ENCODE results near the gene IRAK3.
"Not testable (repeated sequence)": the region's sequence is repeated elsewhere in the genome, so short reads cannot be mapped to it uniquely, and the experiment has no call there.

Gene IRAK3

GRCh38 chr12:66196806-66197205 is 7.8 kb downstream of the IRAK3 start:
- DNase-seq (ENCODE audit: low read depth), result no peak
- H3K4me3 ChIP-seq (ENCODE audit: low read length), result no peak overlapping the region
- TF ChIP-seq, protein P1, sequence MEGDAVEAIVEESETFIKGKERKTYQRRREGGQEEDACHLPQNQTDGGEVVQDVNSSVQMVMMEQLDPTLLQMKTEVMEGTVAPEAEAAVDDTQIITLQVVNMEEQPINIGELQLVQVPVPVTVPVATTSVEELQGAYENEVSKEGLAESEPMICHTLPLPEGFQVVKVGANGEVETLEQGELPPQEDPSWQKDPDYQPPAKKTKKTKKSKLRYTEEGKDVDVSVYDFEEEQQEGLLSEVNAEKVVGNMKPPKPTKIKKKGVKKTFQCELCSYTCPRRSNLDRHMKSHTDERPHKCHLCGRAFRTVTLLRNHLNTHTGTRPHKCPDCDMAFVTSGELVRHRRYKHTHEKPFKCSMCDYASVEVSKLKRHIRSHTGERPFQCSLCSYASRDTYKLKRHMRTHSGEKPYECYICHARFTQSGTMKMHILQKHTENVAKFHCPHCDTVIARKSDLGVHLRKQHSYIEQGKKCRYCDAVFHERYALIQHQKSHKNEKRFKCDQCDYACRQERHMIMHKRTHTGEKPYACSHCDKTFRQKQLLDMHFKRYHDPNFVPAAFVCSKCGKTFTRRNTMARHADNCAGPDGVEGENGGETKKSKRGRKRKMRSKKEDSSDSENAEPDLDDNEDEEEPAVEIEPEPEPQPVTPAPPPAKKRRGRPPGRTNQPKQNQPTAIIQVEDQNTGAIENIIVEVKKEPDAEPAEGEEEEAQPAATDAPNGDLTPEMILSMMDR (conservative IDR thresholded peaks at IDR 0.05; ENCODE audit: low read depth, low read length), result no peak

DNA sequence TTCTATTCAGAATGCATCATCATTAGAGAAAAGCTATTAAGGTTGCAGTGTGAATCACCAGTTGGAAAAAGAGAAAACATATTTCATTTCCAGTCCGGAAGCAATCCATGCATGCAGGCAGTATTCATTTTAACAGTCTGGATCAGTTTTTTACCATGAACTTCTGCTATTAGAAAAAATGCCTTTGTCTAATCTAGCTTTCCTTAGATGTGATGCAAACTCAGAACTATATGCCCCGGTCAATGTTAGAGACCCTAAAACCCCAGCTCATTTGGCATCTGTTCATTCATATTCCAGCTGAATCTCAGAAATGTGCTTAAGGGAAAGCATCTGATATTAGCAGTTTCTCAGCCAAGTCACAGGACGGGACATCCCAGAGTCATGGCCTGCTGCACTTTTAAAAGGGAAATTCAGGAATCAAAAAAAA is 8.5 kb downstream of the IRAK3 start:
- TF ChIP-seq, protein P1 (conservative IDR thresholded peaks at IDR 0.05; ENCODE audit: low read depth, low read length), result no peak
- DNase-seq (ENCODE audit: low read depth), result no peak
- no peak overlapping the region for H3K4me3 ChIP-seq (ENCODE audit: low read length)

- DNase-seq (ENCODE audit: low read depth), result no peak
- TF ChIP-seq, protein P1 (conservative IDR thresholded peaks at IDR 0.05; ENCODE audit: low read depth, low read length), result no peak
Observed at GRCh38 chr12:66199141-66199540, 10.1 kb downstream of the IRAK3 start.

GRCh38 chr12:66199831-66200509 is 11.0 kb downstream of the IRAK3 start:
- no peak for DNase-seq (ENCODE audit: low read depth)
- TF ChIP-seq, protein P1 (conservative IDR thresholded peaks at IDR 0.05; ENCODE audit: low read depth, low read length), result no peak
- H3K4me3 ChIP-seq (ENCODE audit: low read length), result no peak overlapping the region

More at GRCh38 chr12:66199141-66199540, 10.1 kb downstream of the IRAK3 start:
- no peak overlapping the region for H3K4me3 ChIP-seq (ENCODE audit: low read length)

GRCh38 chr12:66203820-66204219 is 14.8 kb downstream of the IRAK3 start:
- no peak overlapping the region for H3K4me3 ChIP-seq (ENCODE audit: low read length)
- DNase-seq (ENCODE audit: low read depth), result no peak
- TF ChIP-seq, protein P1 (conservative IDR thresholded peaks at IDR 0.05; ENCODE audit: low read depth, low read length), result no peak

GRCh38 chr12:66206141-66206540 is 17.1 kb downstream of the IRAK3 start:
- DNase-seq (ENCODE audit: low read depth), result no peak
- H3K4me3 ChIP-seq (ENCODE audit: low read length), result no peak overlapping the region
- TF ChIP-seq, protein P1 (conservative IDR thresholded peaks at IDR 0.05; ENCODE audit: low read depth, low read length), result no peak

DNA sequence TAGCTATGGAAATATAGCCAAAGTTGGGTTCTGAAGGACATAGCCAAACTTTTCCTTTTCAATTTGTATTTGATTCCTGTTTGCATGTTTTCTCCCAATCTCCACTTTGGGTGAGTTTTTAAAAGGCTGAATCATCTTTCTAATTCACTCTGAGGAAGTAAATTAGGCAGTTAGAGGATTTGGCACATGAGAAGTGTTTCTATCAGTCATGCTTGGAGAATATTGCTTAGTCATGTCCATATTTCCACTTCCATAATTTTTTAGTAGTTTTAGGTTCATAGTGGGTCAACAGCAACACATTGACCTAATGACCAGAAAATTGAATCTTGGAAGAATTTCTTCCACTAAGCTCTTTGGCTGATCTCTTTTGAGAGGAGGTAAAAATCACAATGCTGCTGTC is 21.8 kb downstream of the IRAK3 start:
- H3K4me3 ChIP-seq (ENCODE audit: low read length), result no peak overlapping the region
- DNase-seq (ENCODE audit: low read depth), result no peak
- TF ChIP-seq, protein P1 (conservative IDR thresholded peaks at IDR 0.05; ENCODE audit: low read depth, low read length), result no peak

DNA sequence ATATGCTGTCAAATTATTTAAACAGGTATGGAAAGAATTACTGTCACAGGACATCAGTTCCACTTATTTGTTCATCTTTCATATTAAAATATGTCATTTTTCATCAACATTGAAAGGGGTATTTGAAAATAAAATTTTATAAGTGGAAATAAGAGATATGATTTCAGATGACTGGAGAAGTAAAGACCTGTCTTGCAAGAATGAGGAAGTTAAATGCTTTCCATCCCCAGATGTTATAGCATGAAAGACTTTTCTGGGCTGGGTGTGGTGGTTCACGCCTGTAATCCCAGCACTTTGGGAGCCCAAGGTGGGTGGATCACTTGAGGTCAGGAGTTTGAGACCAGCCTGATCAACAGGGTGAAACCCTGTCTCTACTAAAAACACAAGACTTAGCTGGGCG is 22.6 kb downstream of the IRAK3 start:
- not testable (repeated sequence) for H3K4me3 ChIP-seq (ENCODE audit: low read length)

GRCh38 chr12:66213011-66213410 is 24.0 kb downstream of the IRAK3 start:
- H3K4me3 ChIP-seq (ENCODE audit: low read length); DNase-seq (ENCODE audit: low read depth): not testable (repeated sequence)

More for the DNA sequence above, 22.6 kb downstream of the IRAK3 start:
- DNase-seq (ENCODE audit: low read depth), result not testable (repeated sequence)
